ENCODE results near the gene TRIM41. TPM values are rescaled to one million over a fixed set of nuclear protein-coding genes. Genes with fewer than 3 reads are reported as not detected.
A peak's percentile ranks its signal among the peaks of the same experiment; 100 is the strongest.

The TRIM41 gene
- total RNA-seq, 2 experiments from 2014 or later: 21.4 to 24.0 TPM

GRCh38 chr5:181192337-181193046, 30.6 kb upstream of the TRIM41 start:
- ATAC-seq (ENCODE audit: poor library complexity): no peak
- Histone ChIP-seq H3K4me3 (ENCODE audit: low read length) (peak overlapping the region; percentile 89), H3K36me3 (ENCODE audit: insufficient read depth, low read length) (no peaks in the 10 kb centered on the region), H3K4me1 (ENCODE audit: insufficient read depth, low read length) (peaks cover 43% of the 10 kb centered on the region), H3K27me3 (ENCODE audit: control insufficient read depth in 1 of 2, insufficient read depth in 2 of 2, low read length in 2 of 2) (no peaks in the 10 kb centered on the region), H3K9me3 (ENCODE audit: control insufficient read depth in 1 of 2, insufficient read depth in 1 of 2, low read length in 2 of 2) (peaks cover 0 to 4% of the 10 kb centered on the region in 2 experiments), H3K27ac (ENCODE audit: low read depth in 1 of 2, low read length in 2 of 2) (peak overlapping the region; percentile 52 to 62)
- H3K9me3 Mint-ChIP-seq: peaks cover 4% of the 10 kb centered on the region
- TF ChIP-seq, protein P1, sequence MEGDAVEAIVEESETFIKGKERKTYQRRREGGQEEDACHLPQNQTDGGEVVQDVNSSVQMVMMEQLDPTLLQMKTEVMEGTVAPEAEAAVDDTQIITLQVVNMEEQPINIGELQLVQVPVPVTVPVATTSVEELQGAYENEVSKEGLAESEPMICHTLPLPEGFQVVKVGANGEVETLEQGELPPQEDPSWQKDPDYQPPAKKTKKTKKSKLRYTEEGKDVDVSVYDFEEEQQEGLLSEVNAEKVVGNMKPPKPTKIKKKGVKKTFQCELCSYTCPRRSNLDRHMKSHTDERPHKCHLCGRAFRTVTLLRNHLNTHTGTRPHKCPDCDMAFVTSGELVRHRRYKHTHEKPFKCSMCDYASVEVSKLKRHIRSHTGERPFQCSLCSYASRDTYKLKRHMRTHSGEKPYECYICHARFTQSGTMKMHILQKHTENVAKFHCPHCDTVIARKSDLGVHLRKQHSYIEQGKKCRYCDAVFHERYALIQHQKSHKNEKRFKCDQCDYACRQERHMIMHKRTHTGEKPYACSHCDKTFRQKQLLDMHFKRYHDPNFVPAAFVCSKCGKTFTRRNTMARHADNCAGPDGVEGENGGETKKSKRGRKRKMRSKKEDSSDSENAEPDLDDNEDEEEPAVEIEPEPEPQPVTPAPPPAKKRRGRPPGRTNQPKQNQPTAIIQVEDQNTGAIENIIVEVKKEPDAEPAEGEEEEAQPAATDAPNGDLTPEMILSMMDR (IDR thresholded peaks at IDR 0.05): no peak
- peak in 1 of 14 experiments; percentile 41 for DNase-seq
- H3K27me3 Mint-ChIP-seq: peaks cover 34% of the 10 kb centered on the region
- intact Hi-C loops (cut with DNase I, micrococcal nuclease): no loop called here
- peak overlapping the region; percentile 99 for H3K27ac Mint-ChIP-seq
- peaks cover 53% of the 10 kb centered on the region for H3K36me3 Mint-ChIP-seq (ENCODE audit: low read depth)
- peak overlapping the region; percentile 99 for H3K4me3 Mint-ChIP-seq
- ChIA-PET CTCF (interaction anchor here (1.3 to 2.2 kb wide), 3 partner anchors 14 to 55 kb away, joined by 5 to 12 read pairs (median 8); partner anchors contain the start of gene TRIM41), POLR2A (interaction anchor here (0.9 to 8.3 kb wide), 21 partner anchors 8 to 1569 kb away, joined by 3 to 292 read pairs (median 5); partner anchors contain the start of genes HNRNPH1, RACK1, TRIM41 and TRIM52)
- peaks cover 41% of the 10 kb centered on the region for H3K4me1 Mint-ChIP-seq (ENCODE audit: low read depth)

- Mint-ChIP-seq H3K4me3 (peak overlapping the region; percentile 99), H3K9me3 (no peaks in the 10 kb centered on the region), H3K4me1 (ENCODE audit: low read depth) (peaks cover 30% of the 10 kb centered on the region), H3K27me3 (peaks cover 23% of the 10 kb centered on the region), H3K27ac (peak overlapping the region; percentile 99), H3K36me3 (ENCODE audit: low read depth) (peaks cover 42% of the 10 kb centered on the region)
- ATAC-seq (ENCODE audit: poor library complexity) (no peak), DNase-seq (no peak)
- Histone ChIP-seq H3K36me3 (ENCODE audit: insufficient read depth, low read length) (no peaks in the 10 kb centered on the region), H3K9me3 (ENCODE audit: control insufficient read depth in 1 of 2, insufficient read depth in 1 of 2, low read length in 2 of 2) (no peaks in the 10 kb centered on the region), H3K4me3 (ENCODE audit: low read length) (no peak overlapping the region), H3K4me1 (ENCODE audit: insufficient read depth, low read length) (peaks cover 36% of the 10 kb centered on the region), H3K27ac (ENCODE audit: low read depth in 1 of 2, low read length in 2 of 2) (no peak overlapping the region), H3K27me3 (ENCODE audit: control insufficient read depth in 1 of 2, insufficient read depth in 2 of 2, low read length in 2 of 2) (no peaks in the 10 kb centered on the region)
- POLR2A ChIA-PET: interaction anchor here (1.1 to 8.3 kb wide), 6 partner anchors 9 to 67 kb away, joined by 3 to 292 read pairs (median 36); partner anchors contain the start of genes TRIM52 and TRIM7
- intact Hi-C loops (cut with DNase I, micrococcal nuclease): no loop called here
- TF ChIP-seq, protein P1 (IDR thresholded peaks at IDR 0.05): no peak
- CTCF ChIA-PET: no interaction called here
Measured at GRCh38 chr5:181193656-181194055, 29.4 kb upstream of the TRIM41 start.

DNA sequence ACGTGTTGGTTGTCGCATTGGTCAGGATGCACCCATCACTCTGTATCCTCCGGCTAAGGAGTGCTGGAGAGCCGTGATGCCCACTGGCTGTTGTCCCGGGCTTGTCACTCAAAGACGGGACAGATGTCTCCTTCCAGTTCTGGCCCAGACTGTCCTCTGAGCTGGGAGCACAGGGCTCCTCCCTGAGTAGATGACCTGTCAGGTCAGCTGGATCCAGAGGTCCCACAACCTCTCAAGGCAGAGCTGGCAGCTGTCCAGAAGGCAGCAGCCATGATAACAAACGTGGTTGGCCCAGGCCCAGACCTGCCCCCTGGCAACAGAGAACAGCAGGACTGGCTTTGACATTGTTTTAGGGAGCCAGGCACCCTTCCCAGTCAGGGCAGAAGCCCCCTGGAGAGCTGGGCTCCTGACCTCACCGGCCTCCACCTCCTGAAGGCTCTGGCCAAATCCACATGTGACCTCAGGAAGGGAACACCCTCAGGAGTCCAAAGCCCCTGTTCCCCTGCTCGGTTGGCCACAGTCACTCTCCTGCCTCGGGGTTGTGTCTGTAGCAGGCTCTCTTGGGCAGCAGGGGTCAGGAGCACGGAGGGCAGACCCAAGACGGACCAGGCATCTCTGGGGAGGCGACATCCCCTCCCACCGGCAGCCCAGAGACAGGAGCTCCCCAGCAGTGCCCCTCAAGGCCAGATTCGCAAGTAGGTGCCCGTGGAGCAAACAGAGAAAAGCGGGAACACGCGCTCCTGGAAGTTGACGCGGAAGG, 28.4 kb upstream of the TRIM41 start:
- TF ChIP-seq, protein P1 (IDR thresholded peaks at IDR 0.05): no peak
- ChIA-PET POLR2A (interaction anchor here (1.1 to 8.3 kb wide), 4 partner anchors 10 to 66 kb away, joined by 3 to 292 read pairs (median 72); partner anchors contain the start of genes TRIM52 and TRIM7), CTCF (no interaction called here)

More for the DNA sequence above, 28.4 kb upstream of the TRIM41 start:
- no peak for ATAC-seq (ENCODE audit: poor library complexity)
- Mint-ChIP-seq H3K27me3 (peaks cover 15% of the 10 kb centered on the region), H3K4me3 (no peak overlapping the region), H3K9me3 (no peaks in the 10 kb centered on the region), H3K4me1 (ENCODE audit: low read depth) (peaks cover 22% of the 10 kb centered on the region), H3K27ac (no peak overlapping the region), H3K36me3 (ENCODE audit: low read depth) (peaks cover 32% of the 10 kb centered on the region)
- Histone ChIP-seq H3K4me1 (ENCODE audit: insufficient read depth, low read length) (peaks cover 27% of the 10 kb centered on the region), H3K27ac (ENCODE audit: low read depth in 1 of 2, low read length in 2 of 2) (no peak overlapping the region), H3K27me3 (ENCODE audit: control insufficient read depth in 1 of 2, insufficient read depth in 2 of 2, low read length in 2 of 2) (no peaks in the 10 kb centered on the region), H3K36me3 (ENCODE audit: insufficient read depth, low read length) (no peaks in the 10 kb centered on the region), H3K4me3 (ENCODE audit: low read length) (no peak overlapping the region), H3K9me3 (ENCODE audit: control insufficient read depth in 1 of 2, insufficient read depth in 1 of 2, low read length in 2 of 2) (no peaks in the 10 kb centered on the region)
- DNase-seq: no peak
- intact Hi-C loops (cut with DNase I, micrococcal nuclease): no loop called here
